ENCODE measurements around the gene RPS14. TPM values are rescaled to one million over a fixed set of nuclear protein-coding genes. Genes with fewer than 3 reads are reported as not detected.

Gene RPS14
- total RNA-seq, 4 donors from 2014 or later, result 2,464 to 2,979 (median 2,566) TPM

GRCh38 chr5:150460781-150461180 is 11.2 kb upstream of the RPS14 start:
- TF ChIP-seq CTCF (IDR thresholded peaks at IDR 0.05; ENCODE audit: low read depth), result no peak

- no peak for TF ChIP-seq CTCF (IDR thresholded peaks at IDR 0.05; ENCODE audit: low read depth)
These were observed 9.4 kb upstream of the RPS14 start for GRCh38 chr5:150458802-150459557.

GRCh38 chr5:150457562-150458240 is 8.2 kb upstream of the RPS14 start:
- TF ChIP-seq CTCF (IDR thresholded peaks at IDR 0.05; ENCODE audit: low read depth), result no peak

GRCh38 chr5:150457121-150457520 is 7.6 kb upstream of the RPS14 start:
- no peak for TF ChIP-seq CTCF (IDR thresholded peaks at IDR 0.05; ENCODE audit: low read depth)

GRCh38 chr5:150454492-150455229 is 5.1 kb upstream of the RPS14 start:
- TF ChIP-seq CTCF (IDR thresholded peaks at IDR 0.05; ENCODE audit: low read depth), result no peak

- TF ChIP-seq CTCF (IDR thresholded peaks at IDR 0.05; ENCODE audit: low read depth), result no peak
These were observed 3.4 kb upstream of the RPS14 start for GRCh38 chr5:150452914-150453313.

- no peak for TF ChIP-seq CTCF (IDR thresholded peaks at IDR 0.05; ENCODE audit: low read depth)
These were observed 2.1 kb upstream of the RPS14 start for GRCh38 chr5:150451594-150451993.
